ENCODE results near the gene CCT7.

Gene CCT7

GRCh38 chr2:73266061-73266901, 32.2 kb downstream of the CCT7 start:
- no peak for TF ChIP-seq CTCF (IDR thresholded peaks at IDR 0.05; ENCODE audit: low read depth, low read length, missing control alignments)
- H3K4me3 ChIP-seq (replicated peaks; ENCODE audit: low read depth, low read length) = no peak overlapping the region
- DNase-seq (ENCODE audit: extremely low read depth, low read depth) = no peak

GRCh38 chr2:73267008-73267407, 32.9 kb downstream of the CCT7 start:
- DNase-seq (ENCODE audit: extremely low read depth, low read depth) = no peak
- no peak overlapping the region for H3K4me3 ChIP-seq (replicated peaks; ENCODE audit: low read depth, low read length)
- TF ChIP-seq CTCF (IDR thresholded peaks at IDR 0.05; ENCODE audit: low read depth, low read length, missing control alignments) = no peak

- no peak for TF ChIP-seq CTCF (IDR thresholded peaks at IDR 0.05; ENCODE audit: low read depth, low read length, missing control alignments)
- DNase-seq (ENCODE audit: extremely low read depth, low read depth) = no peak
- no peak overlapping the region for H3K4me3 ChIP-seq (replicated peaks; ENCODE audit: low read depth, low read length)
These were observed 34.3 kb downstream of the CCT7 start for GRCh38 chr2:73268366-73268829.

GRCh38 chr2:73268830-73269685, 35.0 kb downstream of the CCT7 start:
- H3K4me3 ChIP-seq (replicated peaks; ENCODE audit: low read depth, low read length) = no peak overlapping the region
- DNase-seq (ENCODE audit: extremely low read depth, low read depth) = no peak
- no peak for TF ChIP-seq CTCF (IDR thresholded peaks at IDR 0.05; ENCODE audit: low read depth, low read length, missing control alignments)

GRCh38 chr2:73269686-73270465, 35.8 kb downstream of the CCT7 start:
- no peak for DNase-seq (ENCODE audit: extremely low read depth, low read depth)

More at GRCh38 chr2:73269686-73270465, 35.8 kb downstream of the CCT7 start:
- H3K4me3 ChIP-seq (replicated peaks; ENCODE audit: low read depth, low read length) = no peak overlapping the region
- no peak for TF ChIP-seq CTCF (IDR thresholded peaks at IDR 0.05; ENCODE audit: low read depth, low read length, missing control alignments)

All from HFF-Myc (cell line).